Liver (tissue), 9 donors: Measurements from ENCODE around the gene SLC2A1. TPM values are rescaled to one million over a fixed set of nuclear protein-coding genes. Genes with fewer than 3 reads are reported as not detected.
A peak's percentile ranks its signal among the peaks of the same experiment; 100 is the strongest.

Source experiments
- DNase-seq: peaks from one replicate; pipeline ENCODE4 v3.0.0-alpha.2; 2017; ENCODE audit warnings: low spot score
- H3K27ac ChIP-seq, 2 donors: one replicate each; pipeline ENCODE4 v1.7.0; 2013; ENCODE audit warnings: inconsistent platforms in 2 of 2, low read length in 2 of 2, control low read depth in 1 of 2, low read depth in 1 of 2, mild to moderate bottlenecking in 1 of 2
- H3K27me3 ChIP-seq, 4 donors: one replicate each; pipeline versions ENCODE4 v1.6.1 to v1.7.0; 2013; ENCODE audit warnings: low read length in 3 of 4, inconsistent platforms in 1 of 4, mild to moderate bottlenecking in 1 of 4, moderate library complexity in 1 of 4; ENCODE audit not compliant: control insufficient read depth in 4 of 4, insufficient read depth in 4 of 4
- H3K36me3 ChIP-seq, 4 donors: one replicate each; pipeline versions ENCODE4 v1.6.1 to v1.7.0; 2013; ENCODE audit warnings: low read length in 3 of 4, mild to moderate bottlenecking in 3 of 4, low read depth in 1 of 4, moderate library complexity in 1 of 4; ENCODE audit not compliant: control insufficient read depth in 4 of 4, insufficient read depth in 3 of 4
- H3K4me1 ChIP-seq, 4 donors: one replicate each; pipeline versions ENCODE4 v1.6.1 to v1.7.0; 2013; ENCODE audit warnings: low read length in 3 of 4, mild to moderate bottlenecking in 3 of 4, moderate library complexity in 1 of 4; ENCODE audit not compliant: control insufficient read depth in 4 of 4, insufficient read depth in 4 of 4
- H3K4me3 ChIP-seq, 3 donors: one replicate each; pipeline versions ENCODE4 v1.6.1 to v1.7.0; 2013; ENCODE audit warnings: low read length in 3 of 3, control low read depth in 1 of 3, low read depth in 1 of 3, mild to moderate bottlenecking in 1 of 3
- H3K9ac ChIP-seq, 2 donors: one replicate each; pipeline ENCODE4 v1.7.0; 2013; ENCODE audit warnings: low read length in 2 of 2, mild to moderate bottlenecking in 2 of 2, moderate library complexity in 2 of 2, control low read depth in 1 of 2, low read depth in 1 of 2
- H3K9me3 ChIP-seq, 4 donors: one replicate each; pipeline versions ENCODE4 v1.6.1 to v1.7.0; 2013; ENCODE audit warnings: low read length in 3 of 4; ENCODE audit not compliant: control insufficient read depth in 4 of 4
- CTCF ChIP-seq: fragments of 150-350 bp; IDR thresholded peaks from 2 replicates; pipeline ENCODE4 v1.5.1; 2017; ENCODE audit warnings: improper control_type of control experiment, low read depth, low read length; ENCODE audit not compliant: missing input control
- FOXA1 ChIP-seq: IDR thresholded peaks from 2 replicates; pipeline ENCODE4 v1.6.1; 2016; ENCODE audit warnings: antibody characterized with exemption
- GABPA ChIP-seq, 2 donors: IDR thresholded peaks in 1 of 2; conservative IDR thresholded peaks in 1 of 2; 2 replicates each; pipeline ENCODE4 v1.6.1; 2016; ENCODE audit warnings: antibody characterized with exemption in 2 of 2, mild to moderate bottlenecking in 1 of 2, moderate library complexity in 1 of 2
- NR2F2 ChIP-seq: IDR thresholded peaks from 2 replicates; pipeline ENCODE4 v1.6.1; 2016; ENCODE audit warnings: antibody characterized with exemption
- RAD21 ChIP-seq, 2 donors: IDR thresholded peaks; 2 replicates each; pipeline ENCODE4 v1.6.1; 2016; ENCODE audit warnings: antibody characterized with exemption in 2 of 2, mild to moderate bottlenecking in 2 of 2
- RXRA ChIP-seq, 2 donors: IDR thresholded peaks; 2 replicates each; pipeline ENCODE4 v1.6.1; 2017 to 2018; ENCODE audit warnings: antibody characterized with exemption in 2 of 2, mild to moderate bottlenecking in 1 of 2
- SP1 ChIP-seq: IDR thresholded peaks from 2 replicates; pipeline ENCODE4 v1.6.1; 2018; ENCODE audit warnings: antibody characterized with exemption, mild to moderate bottlenecking
- TAF1 ChIP-seq: conservative IDR thresholded peaks from 2 replicates; pipeline ENCODE4 v1.6.1; 2016; ENCODE audit warnings: antibody characterized with exemption, mild to moderate bottlenecking
- ZBTB33 ChIP-seq: IDR thresholded peaks from 2 replicates; pipeline ENCODE4 v1.6.1; 2016; ENCODE audit warnings: antibody characterized with exemption
- WGBS: extraction: QIAGEN DNeasy Blood & Tissue Kit; methylation state at CpG from one replicate; pipeline ENCODE4 v1.1.7; 2013; 5-methylcytosine and 5-hydroxymethylcytosine counted together
- polyA plus RNA-seq, 2 donors: library from polyadenylated mRNA; stranded (reverse) in 1 of 2; unstranded in 1 of 2; fragments of 200-250 nt in 1 of 2; fragments of >200 nt in 1 of 2; fragmentation: Nextera tagmentation in 1 of 2; extraction: Ambion mirVana in 1 of 2; gene quantifications; one replicate each; pipeline versions ENCODE4 v1.2.1 to v1.2.3, GENCODE V29; 2013 to 2015
- total RNA-seq, 2 donors: library from RNA; depleted of rRNA; stranded (reverse); fragments of >200 nt; gene quantifications; one replicate each; pipeline ENCODE4 v1.2.3, GENCODE V29; 2014
- donor health status: healthy.
- donor health status: healthy.
- donor health status: healthy.
- donor health status: healthy.
- donor health status: healthy.

SLC2A1 gene
- total and polyA plus RNA-seq, 4 donors, result 1.1 to 675 (median 3.0) TPM

GRCh38 chr1:42931911-42932422 lies 26.7 kb downstream of the SLC2A1 start:
- peaks cover 0 to 6% (median 0%) of the 10 kb centered on the region in 4 donors for H3K36me3 ChIP-seq
- H3K9me3 ChIP-seq, result no peaks in the 10 kb centered on the region
- peak; percentile 68 for DNase-seq
- no peak overlapping the region for H3K4me3 ChIP-seq
- H3K27ac ChIP-seq, result peak overlapping the region; percentile 40 to 56
- TF ChIP-seq FOXA1 (no peak), ZBTB33 (no peak), SP1 (peak; percentile 16)
- 63% methylated on average over 11 of the region's 11 CpGs for WGBS
- H3K9ac ChIP-seq, result no peak overlapping the region
- no peaks in the 10 kb centered on the region for H3K27me3 ChIP-seq
- H3K4me1 ChIP-seq, result peaks cover 0 to 3% (median 0%) of the 10 kb centered on the region in 4 donors

- DNase-seq, result peak; percentile 47
- Histone ChIP-seq H3K27me3 (no peaks in the 10 kb centered on the region), H3K27ac (peak overlapping the region in 1 of 2 donors; percentile 40), H3K4me1 (peaks cover 0 to 3% (median 0%) of the 10 kb centered on the region in 4 donors), H3K9ac (no peak overlapping the region), H3K9me3 (no peaks in the 10 kb centered on the region), H3K36me3 (peaks cover 0 to 6% (median 1%) of the 10 kb centered on the region in 4 donors), H3K4me3 (no peak overlapping the region)
- 81% methylated on average over 7 of the region's 7 CpGs for WGBS
- TF ChIP-seq ZBTB33, result no peak
- TF ChIP-seq TAF1, result no peak
- TF ChIP-seq RXRA (IDR thresholded peaks at IDR 0.05), result no peak
- TF ChIP-seq CTCF, result peak; percentile 36
- TF ChIP-seq FOXA1, result no peak
- TF ChIP-seq GABPA (IDR thresholded peaks at IDR 0.05 in 1 of 2, conservative IDR thresholded peaks at IDR 0.05 in 1 of 2), result no peak
- peak; percentile 49 to 78 for TF ChIP-seq RAD21 (IDR thresholded peaks at IDR 0.05)
- TF ChIP-seq NR2F2, result no peak
Observed at GRCh38 chr1:42931108-42931539, 27.5 kb downstream of the SLC2A1 start.
